Caco-2 (cell line): Measurements from ENCODE around the gene COL1A2. TPM values are rescaled to one million over a fixed set of nuclear protein-coding genes. Genes with fewer than 3 reads are reported as not detected.

Source experiments
- BruUV-seq: library from RNA; stranded (reverse); fragments of 400-500 nt; replicated peaks from 2 replicates; lab custom pipeline; 2021; lab: Mats Ljungman, UMichigan
- CTCF ChIA-PET: fragments of 300-600 bp; sonication (Branson Sonifier 250); formaldehyde crosslinking; loops from one replicate; lab custom pipeline; 2022; ENCODE audit warnings: antibody characterized with exemption; lab: Charles Lee
- POLR2A ChIA-PET: fragments of 300-600 bp; sonication (Branson Sonifier 250); formaldehyde crosslinking; loops from one replicate; lab custom pipeline; 2022; ENCODE audit warnings: antibody characterized with exemption; lab: Charles Lee
- DNase-seq, 2 experiments: peaks; one replicate each; pipeline versions ENCODE4 v3.0.0 to v3.0.0-alpha.2; 2020 to 2022
- H3K27me3 ChIP-seq: replicated peaks from 2 replicates; pipeline ENCODE4 v1.6.0; 2011; ENCODE audit warnings: low read length; ENCODE audit not compliant: control insufficient read depth, insufficient read depth
- H3K36me3 ChIP-seq: 2 replicates; pipeline ENCODE4 v1.5.1; 2011; ENCODE audit warnings: low read length; ENCODE audit not compliant: control insufficient read depth, insufficient read depth
- H3K4me1 ChIP-seq: fragments of 250-450 bp; sonication (Bioruptor Pico); 2 replicates; pipeline ENCODE4 v1.5.1; 2020; ENCODE audit warnings: mild to moderate bottlenecking
- H3K4me3 ChIP-seq: 2 replicates; pipeline ENCODE4 v1.5.1; 2011; ENCODE audit warnings: low read depth, mild to moderate bottlenecking, control low read depth, low read length
- H3K9me3 ChIP-seq: fragments of 250-450 bp; sonication (Bioruptor Pico); 2 replicates; pipeline ENCODE4 v1.5.1; 2020; ENCODE audit warnings: mild to moderate bottlenecking, moderate library complexity
- H3K27ac Mint-ChIP-seq: one replicate; pipeline ENCODE4 v1.8.0; 2022; ENCODE audit warnings: mixed read lengths; ENCODE audit not compliant: unreplicated experiment
- H3K27me3 Mint-ChIP-seq: one replicate; pipeline ENCODE4 v1.8.0; 2022; ENCODE audit warnings: mixed read lengths; ENCODE audit not compliant: insufficient read depth, unreplicated experiment
- H3K36me3 Mint-ChIP-seq: one replicate; pipeline ENCODE4 v1.8.0; 2022; ENCODE audit warnings: mild to moderate bottlenecking, mixed read lengths; ENCODE audit not compliant: insufficient read depth, unreplicated experiment
- H3K4me1 Mint-ChIP-seq: one replicate; pipeline ENCODE4 v1.8.0; 2022; ENCODE audit warnings: low read depth, mixed read lengths; ENCODE audit not compliant: unreplicated experiment
- H3K4me3 Mint-ChIP-seq: one replicate; pipeline ENCODE4 v1.8.0; 2022; ENCODE audit warnings: mild to moderate bottlenecking, moderate library complexity, mixed read lengths; ENCODE audit not compliant: unreplicated experiment
- H3K9me3 Mint-ChIP-seq: one replicate; pipeline ENCODE4 v1.8.0; 2022; ENCODE audit warnings: mixed read lengths; ENCODE audit not compliant: unreplicated experiment
- CTCF ChIP-seq, 2 experiments: fragments of 200-600 bp in 1 of 2; IDR thresholded peaks; 1 replicate in 1 of 2; 2 replicates in 1 of 2; pipeline versions ENCODE4 v1.5.1 to v1.8.0; 2011 to 2022; ENCODE audit warnings: antibody characterized with exemption in 1 of 2, control low read depth in 1 of 2, inconsistent platforms in 1 of 2, low read depth in 1 of 2, low read length in 1 of 2, mild to moderate bottlenecking in 1 of 2, moderate library complexity in 1 of 2; ENCODE audit not compliant: insufficient read depth in 1 of 2, severe bottlenecking in 1 of 2, unreplicated experiment in 1 of 2
- intact Hi-C: fragments of 100-400 bp; cut with micrococcal nuclease; formaldehyde crosslinking; loops from one replicate; pipeline ENCODE4 v1.10.0; 2022; ENCODE audit not compliant: unreplicated experiment
- total RNA-seq: library from RNA; stranded (reverse); gene quantifications from 2 replicates; pipeline ENCODE4 v1.2.3, GENCODE V29; 2022

COL1A2 gene
- total RNA-seq, 1 experiment from 2014 or later, result 2.6 TPM

GRCh38 chr7:94366163-94366562 is 28.5 kb upstream of the COL1A2 start:
- CTCF ChIA-PET, result no interaction called here
- DNase-seq, result no peak
- no peaks in the 10 kb centered on the region for H3K36me3 ChIP-seq
- no peaks in the 10 kb centered on the region; the same call in 1 of the 2 replicates for H3K4me1 ChIP-seq
- intact Hi-C loops, result no loop called here
- no peaks in the 10 kb centered on the region for H3K9me3 ChIP-seq
- H3K4me1 Mint-ChIP-seq, result no peaks in the 10 kb centered on the region
- H3K27ac Mint-ChIP-seq, result no peak overlapping the region
- peaks cover 15% of the 10 kb centered on the region for H3K27me3 Mint-ChIP-seq
- TF ChIP-seq CTCF (IDR thresholded peaks at IDR 0.05; ENCODE audit: insufficient read depth in 1 of 2, low read depth in 1 of 2, low read length in 1 of 2, severe bottlenecking in 1 of 2, unreplicated experiment in 1 of 2), result no peak
- H3K4me3 ChIP-seq, result no peak overlapping the region
- H3K27me3 ChIP-seq, result no peaks in the 10 kb centered on the region
- POLR2A ChIA-PET, result no interaction called here
- H3K36me3 Mint-ChIP-seq, result no peaks in the 10 kb centered on the region
- H3K4me3 Mint-ChIP-seq, result no peak overlapping the region
- BruUV-seq, result no TSS peak
- H3K9me3 Mint-ChIP-seq, result no peaks in the 10 kb centered on the region

- no TSS peak for BruUV-seq
- intact Hi-C loops, result no loop called here
- no peak overlapping the region for H3K27ac Mint-ChIP-seq
These were observed 27.9 kb upstream of the COL1A2 start for GRCh38 chr7:94366832-94367231.

GRCh38 chr7:94367949-94368348 is 26.7 kb upstream of the COL1A2 start:
- Histone ChIP-seq H3K36me3 (no peaks in the 10 kb centered on the region), H3K9me3 (no peaks in the 10 kb centered on the region), H3K4me3 (no peak overlapping the region), H3K4me1 (no peaks in the 10 kb centered on the region; the same call in 1 of the 2 replicates), H3K27me3 (no peaks in the 10 kb centered on the region)
- Mint-ChIP-seq H3K27ac (no peak overlapping the region), H3K36me3 (no peaks in the 10 kb centered on the region), H3K4me3 (no peak overlapping the region), H3K4me1 (no peaks in the 10 kb centered on the region), H3K27me3 (peaks cover 15% of the 10 kb centered on the region), H3K9me3 (no peaks in the 10 kb centered on the region)
- TF ChIP-seq CTCF (IDR thresholded peaks at IDR 0.05; ENCODE audit: insufficient read depth in 1 of 2, low read depth in 1 of 2, low read length in 1 of 2, severe bottlenecking in 1 of 2, unreplicated experiment in 1 of 2), result no peak
- no TSS peak for BruUV-seq
- CTCF ChIA-PET, result no interaction called here
- POLR2A ChIA-PET, result no interaction called here
- no peak for DNase-seq
- intact Hi-C loops, result no loop called here

More at GRCh38 chr7:94366832-94367231, 27.9 kb upstream of the COL1A2 start:
- ChIA-PET POLR2A (no interaction called here), CTCF (no interaction called here)
- no peak overlapping the region for H3K4me3 ChIP-seq
- H3K27me3 ChIP-seq, result no peaks in the 10 kb centered on the region
- DNase-seq, result no peak
- no peak overlapping the region for H3K4me3 Mint-ChIP-seq
- no peaks in the 10 kb centered on the region; the same call in 1 of the 2 replicates for H3K4me1 ChIP-seq
- TF ChIP-seq CTCF (IDR thresholded peaks at IDR 0.05; ENCODE audit: insufficient read depth in 1 of 2, low read depth in 1 of 2, low read length in 1 of 2, severe bottlenecking in 1 of 2, unreplicated experiment in 1 of 2), result no peak
- H3K36me3 ChIP-seq, result no peaks in the 10 kb centered on the region
- no peaks in the 10 kb centered on the region for H3K9me3 Mint-ChIP-seq
- H3K9me3 ChIP-seq, result no peaks in the 10 kb centered on the region
- peaks cover 15% of the 10 kb centered on the region for H3K27me3 Mint-ChIP-seq
- H3K4me1 Mint-ChIP-seq, result no peaks in the 10 kb centered on the region
- H3K36me3 Mint-ChIP-seq, result no peaks in the 10 kb centered on the region
